Gastroesophageal sphincter (tissue), 4 donors: ENCODE measurements around the gene IGSF8. TPM values are rescaled to one million over a fixed set of nuclear protein-coding genes. Genes with fewer than 3 reads are reported as not detected.

Source experiments
- ATAC-seq: fragments of 150-250 bp; one replicate; pipeline ENCODE4 v1.9.1; 2016; ENCODE audit warnings: mild to moderate bottlenecking, moderate library complexity
- H3K27ac ChIP-seq, 4 donors: fragments of 200-600 bp; sonication (generic) in 3 of 4; 1 replicate in 3 of 4; 2 replicates in 1 of 4; pipeline ENCODE4 v1.5.1; 2016 to 2019
- H3K27me3 ChIP-seq: fragments of 200-600 bp; sonication (generic); one replicate; pipeline ENCODE4 v1.5.1; 2019
- H3K36me3 ChIP-seq, 2 donors: fragments of 200-600 bp; sonication (generic); one replicate each; pipeline ENCODE4 v1.5.1; 2019; ENCODE audit warnings: control low read depth in 1 of 2
- H3K4me1 ChIP-seq, 3 donors: fragments of 200-600 bp; sonication (generic); 1 replicate in 2 of 3; 2 replicates in 1 of 3; pipeline ENCODE4 v1.5.1; 2016 to 2019; ENCODE audit warnings: control low read depth in 2 of 3
- H3K4me3 ChIP-seq, 2 donors: fragments of 200-600 bp; sonication (generic); one replicate each; pipeline ENCODE4 v1.5.1; 2019; ENCODE audit warnings: mild to moderate bottlenecking in 1 of 2, moderate library complexity in 1 of 2
- H3K9me3 ChIP-seq, 3 donors: fragments of 200-600 bp; sonication (generic); one replicate each; pipeline ENCODE4 v1.5.1; 2017 to 2019; ENCODE audit warnings: control low read depth in 2 of 3
- EP300 ChIP-seq: sonication (generic); formaldehyde crosslinking; IDR thresholded peaks from one replicate; pipeline ENCODE4 v1.6.1; 2017; ENCODE audit warnings: antibody characterized with exemption, mild to moderate bottlenecking
- POLR2A ChIP-seq, 2 donors: fragments of 450-650 bp; IDR thresholded peaks; one replicate each; pipeline ENCODE4 v1.6.1; 2017; ENCODE audit warnings: antibody characterized with exemption in 2 of 2, mild to moderate bottlenecking in 2 of 2, moderate library complexity in 1 of 2
- POLR2AphosphoS5 ChIP-seq: sonication (generic); formaldehyde crosslinking; IDR thresholded peaks from one replicate; pipeline ENCODE4 v1.6.1; 2017; ENCODE audit warnings: antibody characterized with exemption
- WGBS, 2 donors: methylation state at CpG; one replicate each; pipeline ENCODE4 v1.1.5; 2018; ENCODE audit warnings: low coverage in 1 of 2; 5-methylcytosine and 5-hydroxymethylcytosine counted together
- total RNA-seq, 4 donors: library from RNA; depleted of rRNA; stranded (reverse); fragments of >200 nt; gene quantifications; one replicate each; pipeline ENCODE4 v1.1.0, GENCODE V29; 2016
- TF ChIP-seq, protein P1 (sequence below), 4 experiments: fragments of 200-600 bp in 2 of 4; fragments of 450-650 bp in 2 of 4; sonication (generic) in 1 of 4; IDR thresholded peaks; one replicate each; pipeline ENCODE4 v1.5.1; 2017 to 2019; ENCODE audit warnings: antibody characterized with exemption in 4 of 4, mild to moderate bottlenecking in 2 of 4, moderate library complexity in 2 of 4

Gene IGSF8
- total RNA-seq, 4 donors from 2014 or later, result 17.1 to 23.0 (median 19.4) TPM

DNA sequence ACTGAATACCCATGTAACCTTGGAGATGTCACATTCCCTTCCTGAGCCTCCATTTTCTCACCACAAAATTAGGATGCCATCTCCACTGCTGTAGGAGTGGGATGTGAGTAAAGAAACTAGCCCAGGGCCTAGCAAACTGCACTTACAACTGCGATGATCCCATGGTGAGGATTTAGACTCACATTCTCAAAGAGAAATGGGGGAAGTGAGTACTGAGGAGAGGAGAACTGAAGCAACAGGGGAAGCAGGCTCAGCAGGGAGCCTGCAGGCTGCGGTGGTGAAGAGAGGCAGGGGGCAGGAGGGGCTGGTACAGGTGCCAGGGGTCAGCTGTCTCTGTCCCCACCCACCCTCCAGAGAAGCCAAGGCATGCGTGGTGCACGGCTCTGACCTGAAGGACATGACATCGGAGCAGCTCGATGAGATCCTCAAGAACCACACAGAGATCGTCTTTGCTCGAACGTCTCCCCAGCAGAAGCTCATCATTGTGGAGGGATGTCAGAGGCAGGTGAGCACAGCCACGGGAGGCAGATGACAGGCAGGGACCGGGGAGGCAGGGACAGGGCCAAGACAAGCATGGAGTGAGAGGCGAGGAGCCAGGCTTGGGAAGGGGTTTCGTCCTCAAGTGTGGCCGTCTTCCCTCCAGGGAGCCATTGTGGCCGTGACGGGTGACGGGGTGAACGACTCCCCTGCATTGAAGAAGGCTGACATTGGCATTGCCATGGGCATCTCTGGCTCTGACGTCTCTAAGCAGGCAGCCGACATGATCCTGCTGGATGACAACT, 36.6 kb upstream of the IGSF8 start:
- H3K4me3 ChIP-seq, result no peak overlapping the region
- ATAC-seq, result no peak
- peaks cover 0 to 85% of the 10 kb centered on the region in 2 donors for H3K36me3 ChIP-seq
- peak overlapping the region; percentile 43 to 88 (median 84) for H3K27ac ChIP-seq
- no peaks in the 10 kb centered on the region for H3K9me3 ChIP-seq
- 86 to 92% methylated on average over 5 to 8 of the region's 20 CpGs for WGBS, 2 donors
- peaks cover 7 to 61% (median 9%) of the 10 kb centered on the region in 3 donors for H3K4me1 ChIP-seq
- TF ChIP-seq EP300 (no peak), POLR2A (IDR thresholded peaks at IDR 0.05) (no peak), POLR2AphosphoS5 (no peak)
- no peaks in the 10 kb centered on the region for H3K27me3 ChIP-seq

DNA sequence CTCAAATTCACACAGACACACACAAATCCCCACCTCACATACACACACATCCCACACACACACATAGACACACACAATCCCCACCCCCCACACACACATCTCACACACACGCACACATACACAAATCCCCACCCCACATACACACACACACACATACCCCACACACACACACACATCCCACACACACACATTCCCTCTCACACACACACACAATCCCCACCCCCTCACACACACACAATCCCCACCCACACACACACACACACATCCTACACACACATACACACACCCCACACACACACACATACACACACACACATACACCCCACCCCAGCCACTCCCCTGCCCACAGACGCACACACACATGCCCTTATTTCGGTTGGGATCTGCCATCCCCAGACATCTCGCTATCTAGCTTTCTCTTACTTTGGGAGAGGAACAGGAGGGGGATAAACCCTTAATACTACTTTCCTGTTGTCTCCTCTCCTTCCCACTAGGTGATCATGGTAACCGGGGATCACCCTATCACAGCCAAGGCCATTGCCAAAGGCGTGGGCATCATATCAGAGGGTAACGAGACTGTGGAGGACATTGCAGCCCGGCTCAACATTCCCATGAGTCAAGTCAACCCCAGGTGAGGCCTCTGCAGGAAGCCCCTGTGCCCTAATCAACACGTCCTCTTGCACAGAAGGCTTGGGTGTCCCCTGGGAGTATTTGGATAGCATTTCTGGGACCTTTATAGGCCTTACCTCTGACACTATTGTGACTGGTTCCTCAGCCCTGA, 35.8 kb upstream of the IGSF8 start:
- Histone ChIP-seq H3K27me3 (no peaks in the 10 kb centered on the region), H3K27ac (peak overlapping the region; percentile 43 to 88 (median 84)), H3K36me3 (peaks cover 0 to 85% of the 10 kb centered on the region in 2 donors), H3K4me1 (peaks cover 7 to 67% (median 9%) of the 10 kb centered on the region in 3 donors), H3K4me3 (no peak overlapping the region), H3K9me3 (no peaks in the 10 kb centered on the region)
- 64 to 73% methylated on average over 7 to 9 of the region's 9 CpGs for WGBS, 2 donors
- ATAC-seq, result no peak
- no peak for TF ChIP-seq EP300
- TF ChIP-seq, protein P1, sequence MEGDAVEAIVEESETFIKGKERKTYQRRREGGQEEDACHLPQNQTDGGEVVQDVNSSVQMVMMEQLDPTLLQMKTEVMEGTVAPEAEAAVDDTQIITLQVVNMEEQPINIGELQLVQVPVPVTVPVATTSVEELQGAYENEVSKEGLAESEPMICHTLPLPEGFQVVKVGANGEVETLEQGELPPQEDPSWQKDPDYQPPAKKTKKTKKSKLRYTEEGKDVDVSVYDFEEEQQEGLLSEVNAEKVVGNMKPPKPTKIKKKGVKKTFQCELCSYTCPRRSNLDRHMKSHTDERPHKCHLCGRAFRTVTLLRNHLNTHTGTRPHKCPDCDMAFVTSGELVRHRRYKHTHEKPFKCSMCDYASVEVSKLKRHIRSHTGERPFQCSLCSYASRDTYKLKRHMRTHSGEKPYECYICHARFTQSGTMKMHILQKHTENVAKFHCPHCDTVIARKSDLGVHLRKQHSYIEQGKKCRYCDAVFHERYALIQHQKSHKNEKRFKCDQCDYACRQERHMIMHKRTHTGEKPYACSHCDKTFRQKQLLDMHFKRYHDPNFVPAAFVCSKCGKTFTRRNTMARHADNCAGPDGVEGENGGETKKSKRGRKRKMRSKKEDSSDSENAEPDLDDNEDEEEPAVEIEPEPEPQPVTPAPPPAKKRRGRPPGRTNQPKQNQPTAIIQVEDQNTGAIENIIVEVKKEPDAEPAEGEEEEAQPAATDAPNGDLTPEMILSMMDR (IDR thresholded peaks at IDR 0.05), result no peak
- no peak for TF ChIP-seq POLR2A (IDR thresholded peaks at IDR 0.05)
- TF ChIP-seq POLR2AphosphoS5, result no peak

GRCh38 chr1:160131803-160132565, 33.6 kb upstream of the IGSF8 start:
- 33 to 46% methylated on average over 4 to 6 of the region's 8 CpGs for WGBS, 2 donors
- Histone ChIP-seq H3K4me1 (peaks cover 7 to 74% (median 9%) of the 10 kb centered on the region in 3 donors), H3K36me3 (peaks cover 0 to 88% of the 10 kb centered on the region in 2 donors), H3K27me3 (no peaks in the 10 kb centered on the region), H3K4me3 (no peak overlapping the region), H3K9me3 (no peaks in the 10 kb centered on the region), H3K27ac (peak overlapping the region; percentile 83 to 88 (median 86))
- no peak for TF ChIP-seq POLR2A (IDR thresholded peaks at IDR 0.05)
- peak; percentile 99 for TF ChIP-seq POLR2AphosphoS5
- peak; percentile 94 for ATAC-seq

DNA sequence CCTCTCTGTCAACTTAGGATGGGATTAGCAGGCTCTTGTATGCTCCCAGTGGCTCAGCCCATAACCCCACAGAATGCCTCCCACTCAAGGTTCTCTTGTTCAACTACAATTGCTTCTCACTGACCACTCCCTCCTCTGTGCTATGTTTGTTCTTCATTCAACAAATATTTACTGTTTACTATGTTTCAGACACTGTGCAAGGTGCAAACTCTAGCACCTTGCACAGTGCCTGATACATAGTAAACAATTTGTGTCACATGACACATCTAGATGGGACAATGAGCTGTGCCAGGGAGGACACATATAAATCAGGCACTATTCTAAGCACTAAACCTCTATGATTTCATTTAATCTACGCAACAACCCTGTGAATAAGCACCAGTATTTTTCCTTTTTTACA, 32.5 kb upstream of the IGSF8 start:
- no peaks in the 10 kb centered on the region for H3K9me3 ChIP-seq
- H3K27ac ChIP-seq, result peak overlapping the region; percentile 83 to 88 (median 86)
- peaks cover 0 to 88% of the 10 kb centered on the region in 2 donors for H3K36me3 ChIP-seq
- H3K27me3 ChIP-seq, result no peaks in the 10 kb centered on the region
- no peak overlapping the region for H3K4me3 ChIP-seq
- TF ChIP-seq, protein P1 (IDR thresholded peaks at IDR 0.05), result no peak
- TF ChIP-seq EP300, result no peak
- no peak for ATAC-seq
- WGBS, 2 donors, result 80 to 100% methylated on average over 1 of the region's 1 CpG
- H3K4me1 ChIP-seq, result peaks cover 7 to 64% (median 9%) of the 10 kb centered on the region in 3 donors

- Histone ChIP-seq H3K4me1 (peaks cover 7 to 64% (median 9%) of the 10 kb centered on the region in 3 donors), H3K4me3 (no peak overlapping the region), H3K27me3 (no peaks in the 10 kb centered on the region), H3K9me3 (no peaks in the 10 kb centered on the region), H3K27ac (peak overlapping the region; percentile 83 to 88 (median 86)), H3K36me3 (peaks cover 0 to 88% of the 10 kb centered on the region in 2 donors)
- 75% methylated on average over 1 of the region's 5 CpGs; no CpG with 5 or more reads in 1 of the 2 donors for WGBS, 2 donors
- ATAC-seq, result no peak
- no peak for TF ChIP-seq POLR2AphosphoS5
- no peak for TF ChIP-seq POLR2A (IDR thresholded peaks at IDR 0.05)
- TF ChIP-seq, protein P1 (IDR thresholded peaks at IDR 0.05), result no peak
- no peak for TF ChIP-seq EP300
These were observed 32.1 kb upstream of the IGSF8 start for GRCh38 chr1:160130486-160130885.
